Measurements from ENCODE around the gene PIGS.

GRCh38 chr17:28599311-28600184 lies 28.2 kb upstream of the PIGS start:
- TF ChIP-seq EZH2 (IDR thresholded peaks at IDR 0.05; ENCODE audit: borderline replicate concordance, insufficient read depth, low read depth, low read length, poor library complexity, severe bottlenecking) (no peak), CTCF (IDR thresholded peaks at IDR 0.05) (no peak)
